Transverse colon (tissue), 4 donors: Measurements from ENCODE around the gene SH3RF3. TPM values are rescaled to one million over a fixed set of nuclear protein-coding genes. Genes with fewer than 3 reads are reported as not detected.
"Not testable (repeated sequence)": the region's sequence is repeated elsewhere in the genome, so short reads cannot be mapped to it uniquely, and the experiment has no call there.

Experiments
- DNase-seq: peaks from one replicate; pipeline ENCODE4 v3.0.0-alpha.2; 2019
- H3K27ac ChIP-seq, 4 donors: fragments of 200-600 bp; sonication (generic); 2 replicates each; pipeline ENCODE4 v1.5.1; 2016 to 2018; ENCODE audit warnings: inconsistent platforms in 4 of 4
- H3K27me3 ChIP-seq: fragments of 200-600 bp; sonication (generic); 2 replicates; pipeline ENCODE4 v1.5.1; 2017; ENCODE audit warnings: inconsistent platforms
- H3K36me3 ChIP-seq, 4 donors: fragments of 200-600 bp; sonication (generic); 2 replicates each; pipeline ENCODE4 v1.5.1; 2017 to 2019; ENCODE audit warnings: inconsistent platforms in 4 of 4
- H3K4me1 ChIP-seq, 4 donors: fragments of 200-600 bp; sonication (generic); 2 replicates each; pipeline ENCODE4 v1.5.1; 2017 to 2020; ENCODE audit warnings: inconsistent platforms in 4 of 4
- H3K4me3 ChIP-seq, 4 donors: fragments of 200-600 bp; sonication (generic); 1 replicate in 1 of 4; 2 replicates in 3 of 4; pipeline versions ENCODE4 v1.5.1 to v1.6.1; 2017 to 2019; ENCODE audit warnings: inconsistent platforms in 4 of 4
- H3K9me3 ChIP-seq, 2 donors: fragments of 200-600 bp; sonication (generic); 2 replicates each; pipeline ENCODE4 v1.5.1; 2017 to 2019; ENCODE audit warnings: inconsistent platforms in 2 of 2
- EP300 ChIP-seq: sonication (generic); formaldehyde crosslinking; IDR thresholded peaks from one replicate; pipeline ENCODE4 v1.6.1; 2017; ENCODE audit warnings: antibody characterized with exemption, low read depth
- POLR2A ChIP-seq: fragments of 450-650 bp; IDR thresholded peaks from one replicate; pipeline ENCODE4 v1.6.1; 2016; ENCODE audit warnings: antibody characterized with exemption, mild to moderate bottlenecking, moderate library complexity
- POLR2AphosphoS5 ChIP-seq, 3 donors: sonication (generic); formaldehyde crosslinking; IDR thresholded peaks; one replicate each; pipeline ENCODE4 v1.6.1; 2016; ENCODE audit warnings: antibody characterized with exemption in 3 of 3
- WGBS, 2 donors: methylation state at CpG; one replicate each; pipeline ENCODE4 v1.1.5; 2018; ENCODE audit warnings: low coverage in 1 of 2; 5-methylcytosine and 5-hydroxymethylcytosine counted together
- in situ Hi-C, 4 donors: fragments of 200-750 bp; cut with MboI; loops; one replicate each; pipeline versions ENCODE4 v1.15.0 to v1.15.1; 2017; ENCODE audit warnings: low sequenced_read_pairs in 3 of 4, low pct_ligation_motif_present in 1 of 4, low pct_unique_long_range_greater_than_20kb in 1 of 4
- intact Hi-C: fragments of 100-400 bp; cut with DNase I; formaldehyde crosslinking; loops from one replicate; pipeline ENCODE4 v1.15.1; 2023; ENCODE audit warnings: low total_unique reads
- total RNA-seq, 4 donors: library from RNA; depleted of rRNA; stranded (reverse); fragments of >200 nt; gene quantifications; one replicate each; pipeline ENCODE4 v1.1.0, GENCODE V29; 2016
- TF ChIP-seq, protein P1 (sequence below), 5 experiments: fragments of 200-600 bp in 3 of 5; fragments of 450-650 bp in 2 of 5; sonication (generic) in 3 of 5; IDR thresholded peaks; 1 replicate in 2 of 5; 2 replicates in 3 of 5; pipeline ENCODE4 v1.5.1; 2016 to 2017; ENCODE audit warnings: antibody characterized with exemption in 5 of 5, inconsistent platforms in 3 of 5, mild to moderate bottlenecking in 2 of 5, moderate library complexity in 1 of 5

SH3RF3 gene
- total RNA-seq, 4 donors from 2014 or later, result 1.9 to 8.8 (median 2.9) TPM

DNA sequence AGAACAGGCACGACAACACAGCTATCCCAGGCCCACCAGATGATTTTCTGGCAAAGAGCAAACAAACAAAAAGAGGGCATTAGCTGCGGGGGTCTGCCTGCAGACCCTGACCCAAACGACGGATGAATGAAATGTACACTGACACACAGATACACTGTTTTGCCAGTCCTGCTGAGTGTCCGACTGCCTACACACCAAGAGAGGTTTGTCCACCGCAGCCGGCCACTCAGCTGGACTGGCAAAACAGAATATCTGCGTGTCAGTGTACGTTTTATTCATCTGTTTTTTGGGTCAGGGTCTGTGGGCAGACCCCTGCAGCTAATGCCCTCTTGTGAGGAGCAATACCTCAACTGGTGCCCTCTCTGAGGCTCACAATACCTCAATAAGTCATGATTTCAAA, 10.7 kb upstream of the SH3RF3 start:
- no peaks in the 10 kb centered on the region for H3K27me3 ChIP-seq
- DNase-seq, result no peak
- intact Hi-C loops (no loop called here), in situ Hi-C loops (no loop called here)
- no peaks in the 10 kb centered on the region for H3K4me1 ChIP-seq
- TF ChIP-seq POLR2A, result no peak
- TF ChIP-seq POLR2AphosphoS5 (IDR thresholded peaks at IDR 0.05), result no peak
- TF ChIP-seq, protein P1, sequence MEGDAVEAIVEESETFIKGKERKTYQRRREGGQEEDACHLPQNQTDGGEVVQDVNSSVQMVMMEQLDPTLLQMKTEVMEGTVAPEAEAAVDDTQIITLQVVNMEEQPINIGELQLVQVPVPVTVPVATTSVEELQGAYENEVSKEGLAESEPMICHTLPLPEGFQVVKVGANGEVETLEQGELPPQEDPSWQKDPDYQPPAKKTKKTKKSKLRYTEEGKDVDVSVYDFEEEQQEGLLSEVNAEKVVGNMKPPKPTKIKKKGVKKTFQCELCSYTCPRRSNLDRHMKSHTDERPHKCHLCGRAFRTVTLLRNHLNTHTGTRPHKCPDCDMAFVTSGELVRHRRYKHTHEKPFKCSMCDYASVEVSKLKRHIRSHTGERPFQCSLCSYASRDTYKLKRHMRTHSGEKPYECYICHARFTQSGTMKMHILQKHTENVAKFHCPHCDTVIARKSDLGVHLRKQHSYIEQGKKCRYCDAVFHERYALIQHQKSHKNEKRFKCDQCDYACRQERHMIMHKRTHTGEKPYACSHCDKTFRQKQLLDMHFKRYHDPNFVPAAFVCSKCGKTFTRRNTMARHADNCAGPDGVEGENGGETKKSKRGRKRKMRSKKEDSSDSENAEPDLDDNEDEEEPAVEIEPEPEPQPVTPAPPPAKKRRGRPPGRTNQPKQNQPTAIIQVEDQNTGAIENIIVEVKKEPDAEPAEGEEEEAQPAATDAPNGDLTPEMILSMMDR (IDR thresholded peaks at IDR 0.05), result no peak
- no peak for TF ChIP-seq EP300
- H3K9me3 ChIP-seq, result no peaks in the 10 kb centered on the region
- H3K4me3 ChIP-seq, result no peak overlapping the region
- H3K36me3 ChIP-seq, result no peaks in the 10 kb centered on the region
- no peak overlapping the region for H3K27ac ChIP-seq
- 94 to 100% methylated on average over 6 to 9 of the region's 9 CpGs for WGBS, 2 donors

DNA sequence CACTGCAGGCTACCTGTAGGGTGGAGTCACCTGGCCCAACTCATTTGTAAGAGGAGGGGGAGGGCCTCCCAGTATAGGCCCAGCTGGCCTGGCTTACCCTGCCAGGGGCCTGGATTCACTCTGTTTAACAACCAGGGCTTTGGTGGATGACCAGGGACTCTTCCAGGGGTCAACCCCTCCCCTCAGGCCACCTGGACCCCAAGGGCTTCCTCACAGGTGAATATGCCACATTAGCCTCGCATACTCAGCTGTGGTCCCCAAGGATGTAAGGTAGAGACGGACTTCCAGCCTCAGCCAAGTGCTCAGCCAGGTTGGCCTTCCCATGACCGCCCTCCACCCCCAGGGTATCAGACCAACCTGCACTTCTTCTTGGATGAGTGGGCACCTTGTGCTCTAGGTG, 8.8 kb upstream of the SH3RF3 start:
- WGBS, 2 donors, result 92% methylated on average over 3 of the region's 3 CpGs; no CpG with 5 or more reads in 1 of the 2 donors
- H3K27me3 ChIP-seq, result no peaks in the 10 kb centered on the region
- no peaks in the 10 kb centered on the region for H3K4me1 ChIP-seq
- intact Hi-C loops, result no loop called here
- H3K9me3 ChIP-seq, result no peaks in the 10 kb centered on the region
- no peak overlapping the region for H3K4me3 ChIP-seq
- in situ Hi-C loops, result loop anchor here in 3 of 4 donors (10.0 kb wide), 1 partner anchor 385 kb away; no protein-coding TSS in a partner anchor
- H3K36me3 ChIP-seq, result no peaks in the 10 kb centered on the region
- DNase-seq, result no peak
- no peak overlapping the region for H3K27ac ChIP-seq
- TF ChIP-seq EP300, result no peak
- no peak for TF ChIP-seq POLR2AphosphoS5 (IDR thresholded peaks at IDR 0.05)
- no peak for TF ChIP-seq POLR2A
- TF ChIP-seq, protein P1 (IDR thresholded peaks at IDR 0.05), result no peak

DNA sequence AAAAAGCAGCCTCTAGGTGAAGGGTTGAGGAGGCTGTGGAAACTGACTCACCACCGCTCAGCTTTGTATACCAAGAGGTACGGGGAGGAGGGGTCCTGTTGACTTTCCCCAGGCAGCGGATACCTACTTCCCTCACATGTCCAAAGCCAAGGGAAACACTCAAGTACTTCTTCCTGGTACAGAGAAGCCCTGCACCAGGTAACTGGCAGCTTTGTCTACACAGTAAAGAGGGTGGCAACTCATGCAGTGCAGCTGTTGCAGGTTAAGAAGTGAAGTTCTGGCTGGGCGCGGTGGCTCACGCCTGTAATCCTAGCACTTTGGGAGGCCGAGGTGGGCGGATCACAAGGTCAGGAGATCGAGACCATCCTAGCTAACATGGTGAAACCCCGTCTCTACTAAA, 8.3 kb upstream of the SH3RF3 start:
- intact Hi-C loops, H3K36me3 ChIP-seq, H3K4me1 ChIP-seq, H3K27ac ChIP-seq, H3K4me3 ChIP-seq, H3K9me3 ChIP-seq, DNase-seq, H3K27me3 ChIP-seq: not testable (repeated sequence)
- in situ Hi-C loops, result loop anchor here in 3 of 4 donors (10.0 kb wide), 1 partner anchor 384 kb away; no protein-coding TSS in a partner anchor
- WGBS, 2 donors, result 78 to 100% methylated on average over 1 to 10 of the region's 10 CpGs

DNA sequence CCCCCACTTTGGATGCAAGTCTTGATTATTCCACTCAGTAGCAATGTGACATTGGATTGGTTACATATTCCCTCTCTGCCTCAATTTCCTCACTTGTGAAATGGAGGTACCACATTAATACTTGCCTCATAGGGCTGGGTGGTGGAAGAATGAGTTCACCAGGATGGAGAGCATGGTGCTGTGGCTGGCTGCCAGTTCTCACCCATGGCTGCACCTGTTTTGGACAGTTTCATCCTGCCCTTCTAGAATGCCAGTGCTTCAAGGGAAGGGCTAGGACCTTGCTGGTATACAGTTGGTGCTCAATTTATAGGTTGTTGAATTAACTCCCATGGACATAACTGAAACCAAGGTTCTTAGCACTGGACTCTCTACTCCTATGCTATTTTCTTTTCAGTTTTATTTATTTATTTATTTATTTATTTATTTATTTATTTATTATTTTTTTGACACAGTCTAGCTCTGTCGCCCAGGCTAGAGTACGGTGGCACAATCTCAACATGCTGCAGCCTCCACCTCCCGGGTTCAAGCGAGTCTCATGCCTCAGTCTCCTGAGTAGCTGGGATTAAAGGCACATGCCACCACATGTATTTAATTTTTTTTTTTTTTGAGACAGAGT, 5.3 kb upstream of the SH3RF3 start:
- H3K9me3 ChIP-seq, result no peaks in the 10 kb centered on the region
- 92 to 98% methylated on average over 4 of the region's 4 CpGs for WGBS, 2 donors
- H3K4me1 ChIP-seq, result peaks cover 0 to 12% (median 4%) of the 10 kb centered on the region in 4 donors
- H3K27me3 ChIP-seq, result peaks cover 7% of the 10 kb centered on the region
- no peak overlapping the region for H3K27ac ChIP-seq
- no peaks in the 10 kb centered on the region for H3K36me3 ChIP-seq
- H3K4me3 ChIP-seq, result no peak overlapping the region
- in situ Hi-C loops, result loop anchor here in 3 of 4 donors (10.0 kb wide), 1 partner anchor 381 kb away; no protein-coding TSS in a partner anchor
- no peak for DNase-seq
- TF ChIP-seq EP300 (no peak), POLR2A (no peak), POLR2AphosphoS5 (IDR thresholded peaks at IDR 0.05) (no peak)
- TF ChIP-seq, protein P1 (IDR thresholded peaks at IDR 0.05), result no peak
- intact Hi-C loops, result no loop called here
